Measurements from ENCODE around the gene UGT1A6.

UGT1A6 gene

GRCh38 chr2:233711312-233712008, 18.8 kb downstream of the UGT1A6 start:
- TF ChIP-seq CTCF (IDR thresholded peaks at IDR 0.05), result peak; percentile 13
- Histone ChIP-seq H3K4me3 (ENCODE audit: low read depth in 1 of 2, low read length in 1 of 2) (no peak overlapping the region), H3K4me1 (ENCODE audit: control insufficient read depth in 1 of 2, insufficient read depth in 1 of 2, low read depth in 1 of 2, low read length in 1 of 2) (no peaks in the 10 kb centered on the region), H3K27me3 (peaks cover 3% of the 10 kb centered on the region), H3K27ac (no peak overlapping the region), H3K36me3 (no peaks in the 10 kb centered on the region), H3K9me3 (no peaks in the 10 kb centered on the region)

GRCh38 chr2:233712611-233713261, 20.0 kb downstream of the UGT1A6 start, which contains the start of gene UGT1A5:
Gene UGT1A5 (plus strand): TSS chr2:233712907. CDS start chr2:233712992, 85 bp downstream.
- Histone ChIP-seq H3K4me1 (ENCODE audit: control insufficient read depth in 1 of 2, insufficient read depth in 1 of 2, low read depth in 1 of 2, low read length in 1 of 2) (no peaks in the 10 kb centered on the region), H3K27ac (no peak within 1 kb of the TSS), H3K9me3 (no peaks in the 10 kb centered on the region), H3K4me3 (ENCODE audit: low read depth in 1 of 2, low read length in 1 of 2) (no peak within 1 kb of the TSS), H3K27me3 (peaks cover 10% of the 10 kb centered on the region), H3K36me3 (no peaks in the 10 kb centered on the region)
- TF ChIP-seq CTCF (IDR thresholded peaks at IDR 0.05), result no peak

GRCh38 chr2:233713262-233713615, 20.5 kb downstream of the UGT1A6 start:
- no peaks in the 10 kb centered on the region for H3K36me3 ChIP-seq
- no peak for TF ChIP-seq CTCF (IDR thresholded peaks at IDR 0.05)
- H3K9me3 ChIP-seq, result no peaks in the 10 kb centered on the region
- no peak overlapping the region for H3K4me3 ChIP-seq (ENCODE audit: low read depth in 1 of 2, low read length in 1 of 2)
- peaks cover 10% of the 10 kb centered on the region for H3K27me3 ChIP-seq
- no peak overlapping the region for H3K27ac ChIP-seq
- no peaks in the 10 kb centered on the region for H3K4me1 ChIP-seq (ENCODE audit: control insufficient read depth in 1 of 2, insufficient read depth in 1 of 2, low read depth in 1 of 2, low read length in 1 of 2)

GRCh38 chr2:233714121-233714520, 21.4 kb downstream of the UGT1A6 start:
- H3K27ac ChIP-seq, result no peak overlapping the region

GRCh38 chr2:233718552-233718951, 25.9 kb downstream of the UGT1A6 start, which contains the start of gene UGT1A4:
Gene UGT1A4 (plus strand): TSS chr2:233718736. CDS start chr2:233718821, 85 bp downstream.
- TF ChIP-seq CTCF (IDR thresholded peaks at IDR 0.05), result no peak
- H3K9me3 ChIP-seq, result no peaks in the 10 kb centered on the region
- no peak within 1 kb of the TSS for H3K4me3 ChIP-seq (ENCODE audit: low read depth in 1 of 2, low read length in 1 of 2)
- H3K27me3 ChIP-seq, result peaks cover 10% of the 10 kb centered on the region
- H3K4me1 ChIP-seq (ENCODE audit: control insufficient read depth in 1 of 2, insufficient read depth in 1 of 2, low read depth in 1 of 2, low read length in 1 of 2), result no peaks in the 10 kb centered on the region
- no peaks in the 10 kb centered on the region for H3K36me3 ChIP-seq
- no peak within 1 kb of the TSS for H3K27ac ChIP-seq

More at GRCh38 chr2:233714121-233714520, 21.4 kb downstream of the UGT1A6 start:
- Histone ChIP-seq H3K27me3 (peaks cover 10% of the 10 kb centered on the region), H3K4me1 (ENCODE audit: control insufficient read depth in 1 of 2, insufficient read depth in 1 of 2, low read depth in 1 of 2, low read length in 1 of 2) (no peaks in the 10 kb centered on the region), H3K36me3 (no peaks in the 10 kb centered on the region), H3K9me3 (no peaks in the 10 kb centered on the region), H3K4me3 (ENCODE audit: low read depth in 1 of 2, low read length in 1 of 2) (no peak overlapping the region)
- TF ChIP-seq CTCF (IDR thresholded peaks at IDR 0.05), result no peak
